GM21423 (cell line): ENCODE results near the gene TCOF1.
"Not testable (repeated sequence)": the region's sequence is repeated elsewhere in the genome, so short reads cannot be mapped to it uniquely, and the experiment has no call there.

Experiments
- ATAC-seq: cut with Tn5 transposase; IDR thresholded peaks from one replicate; pipeline ENCODE4 v1.9.1; 2021; ENCODE audit warnings: mild to moderate bottlenecking, moderate library complexity; ENCODE audit not compliant: unreplicated experiment

The TCOF1 gene

DNA sequence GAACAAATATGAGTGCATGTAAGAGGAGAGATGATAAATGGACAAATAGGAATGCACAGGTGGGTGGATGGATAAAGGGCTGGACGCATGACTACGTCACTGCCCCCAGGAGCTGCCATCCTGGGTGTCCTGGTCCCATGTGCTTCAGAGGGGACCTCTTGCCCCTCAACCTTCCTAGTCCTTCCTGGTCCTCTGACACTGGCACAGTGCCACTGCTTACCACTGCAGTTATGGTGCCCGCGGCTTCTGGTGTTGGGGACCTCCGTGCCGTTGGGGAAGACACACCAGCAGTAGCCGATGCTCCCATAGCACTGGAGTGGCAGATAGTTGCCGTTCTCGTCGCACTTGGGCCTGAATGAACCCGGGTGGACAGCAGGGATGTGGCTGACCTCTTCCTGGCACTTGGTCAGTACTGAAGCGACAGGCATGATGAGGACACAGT, 45.4 kb downstream of the TCOF1 start:
- ATAC-seq: no peak

DNA sequence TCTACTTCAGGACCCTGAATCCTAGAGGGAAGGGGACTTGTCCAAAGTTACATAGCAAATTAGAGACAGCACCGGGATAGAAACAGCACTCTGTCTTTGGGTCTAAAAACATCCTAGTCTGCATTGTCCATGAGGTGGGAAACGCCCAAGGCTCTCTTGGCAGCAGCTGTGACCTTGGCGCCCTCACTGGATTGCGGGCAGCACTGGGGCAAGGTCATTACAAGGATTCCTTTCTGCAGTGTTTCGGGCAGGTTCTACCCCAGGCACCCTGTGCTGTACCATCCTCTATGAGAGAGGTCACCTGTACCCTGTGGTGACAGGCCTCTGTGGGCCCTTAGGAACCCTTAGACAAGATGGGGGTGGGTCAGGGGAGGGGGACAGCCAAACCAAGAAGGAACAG, 46.6 kb downstream of the TCOF1 start:
- no peak for ATAC-seq

DNA sequence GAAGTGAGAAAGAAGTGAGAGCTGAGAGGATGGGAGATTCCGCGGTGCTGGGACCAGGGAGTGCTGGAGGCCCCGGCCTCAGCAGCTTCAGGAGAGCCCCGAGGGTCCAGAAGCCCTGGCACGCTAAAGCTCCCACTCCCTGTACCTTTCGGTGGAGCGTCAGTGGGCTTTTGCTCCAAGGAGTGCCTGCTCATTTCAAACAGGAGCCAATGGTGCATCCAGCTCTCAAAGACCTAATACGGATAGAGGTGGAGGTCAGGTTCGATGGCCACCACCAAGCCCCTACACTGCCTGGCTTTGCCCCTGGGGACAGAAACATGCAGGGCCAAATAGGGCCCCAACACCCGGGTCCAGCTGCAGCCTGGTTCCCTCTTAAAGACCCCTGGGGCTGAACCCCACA, 47.0 kb downstream of the TCOF1 start:
- ATAC-seq: no peak

DNA sequence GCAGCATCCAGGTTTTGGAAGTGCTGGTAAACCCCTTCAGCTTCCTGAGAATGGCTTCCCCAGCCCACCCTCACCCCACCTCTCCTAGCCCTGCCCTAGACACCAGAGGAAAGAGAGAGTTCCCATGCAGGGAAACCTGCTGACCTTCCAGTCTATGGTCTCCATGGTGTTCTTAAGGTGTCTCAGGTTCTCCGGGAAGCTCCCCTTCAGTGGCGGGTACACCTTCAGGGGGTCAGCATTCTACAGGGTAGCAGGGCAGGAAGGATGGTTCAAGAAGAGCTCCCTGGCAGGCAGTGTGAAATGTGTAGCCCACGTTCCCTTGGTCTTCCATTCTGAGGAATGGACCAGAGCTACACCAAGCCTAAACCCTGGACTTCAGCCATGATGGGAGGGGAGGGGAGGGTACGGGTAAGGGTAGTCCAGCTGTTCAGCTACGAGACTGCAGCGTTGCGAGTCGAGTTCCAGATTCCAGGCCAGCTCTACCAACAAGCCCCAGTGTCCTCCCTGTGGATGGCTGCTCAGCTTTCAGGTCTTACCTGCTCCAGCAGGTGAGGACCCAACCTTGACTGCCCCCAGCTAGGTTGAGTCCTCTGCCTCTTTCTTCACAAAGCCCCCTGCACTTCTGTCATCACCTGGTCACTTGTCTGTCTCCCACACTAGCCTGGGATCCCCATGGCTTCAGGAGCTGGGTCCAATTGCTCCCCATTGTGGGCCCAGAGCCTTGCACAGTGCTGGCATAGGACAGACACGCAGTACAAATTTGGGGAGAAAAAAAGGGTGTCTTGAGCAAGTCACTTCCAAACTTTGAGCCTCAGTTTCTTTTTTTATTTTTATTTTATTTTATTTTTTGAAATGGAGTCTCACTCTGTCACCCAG, 47.7 kb downstream of the TCOF1 start:
- ATAC-seq: no peak

DNA sequence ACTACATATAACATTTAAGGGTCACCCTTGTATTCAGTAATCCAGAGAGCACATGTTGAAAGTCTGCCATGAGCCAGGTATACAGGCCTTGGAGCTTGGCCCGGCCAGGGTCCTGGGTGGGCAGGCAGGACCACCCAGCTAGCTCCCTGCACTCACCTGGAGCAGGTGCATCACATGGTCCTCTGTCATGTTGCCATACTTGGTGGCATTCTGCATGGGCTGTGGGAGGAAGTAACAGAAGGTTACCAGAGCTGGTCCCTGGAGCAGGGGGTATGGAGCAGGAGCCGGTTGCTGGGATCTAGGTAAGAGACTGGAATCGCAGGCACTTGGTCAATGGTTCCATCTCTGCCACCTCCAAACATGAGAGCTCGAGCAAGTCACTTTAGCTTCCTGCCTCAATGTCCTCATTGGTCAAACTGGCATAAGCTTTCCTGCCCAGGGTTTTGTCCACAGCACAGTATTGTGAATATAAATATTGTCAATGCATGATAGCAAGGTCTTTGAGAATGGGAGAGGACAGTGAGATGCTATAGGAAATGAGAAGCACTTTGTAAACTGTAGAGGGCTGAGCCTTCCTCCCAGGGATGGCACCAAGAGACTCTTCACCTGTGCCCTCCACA, 48.7 kb downstream of the TCOF1 start:
- no peak for ATAC-seq

DNA sequence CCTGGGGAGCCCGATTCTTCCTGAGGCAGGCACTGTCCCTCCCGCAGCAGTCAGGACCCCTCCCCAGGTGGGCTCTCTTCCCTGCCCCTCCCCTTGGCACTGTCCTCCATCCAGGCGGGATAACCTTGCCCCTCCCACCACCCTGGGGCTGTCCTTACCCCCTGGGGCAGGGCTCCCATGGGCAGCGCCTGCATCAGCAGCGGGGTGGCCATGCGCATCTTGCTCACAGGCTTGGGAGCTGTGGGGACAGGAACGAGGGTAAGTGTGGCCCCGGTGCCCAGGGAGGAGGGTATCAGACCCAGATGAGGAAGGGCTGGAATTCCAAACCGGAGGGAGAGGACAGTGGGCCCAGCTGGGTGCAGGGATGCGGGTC, 49.2 kb downstream of the TCOF1 start:
- no peak for ATAC-seq

DNA sequence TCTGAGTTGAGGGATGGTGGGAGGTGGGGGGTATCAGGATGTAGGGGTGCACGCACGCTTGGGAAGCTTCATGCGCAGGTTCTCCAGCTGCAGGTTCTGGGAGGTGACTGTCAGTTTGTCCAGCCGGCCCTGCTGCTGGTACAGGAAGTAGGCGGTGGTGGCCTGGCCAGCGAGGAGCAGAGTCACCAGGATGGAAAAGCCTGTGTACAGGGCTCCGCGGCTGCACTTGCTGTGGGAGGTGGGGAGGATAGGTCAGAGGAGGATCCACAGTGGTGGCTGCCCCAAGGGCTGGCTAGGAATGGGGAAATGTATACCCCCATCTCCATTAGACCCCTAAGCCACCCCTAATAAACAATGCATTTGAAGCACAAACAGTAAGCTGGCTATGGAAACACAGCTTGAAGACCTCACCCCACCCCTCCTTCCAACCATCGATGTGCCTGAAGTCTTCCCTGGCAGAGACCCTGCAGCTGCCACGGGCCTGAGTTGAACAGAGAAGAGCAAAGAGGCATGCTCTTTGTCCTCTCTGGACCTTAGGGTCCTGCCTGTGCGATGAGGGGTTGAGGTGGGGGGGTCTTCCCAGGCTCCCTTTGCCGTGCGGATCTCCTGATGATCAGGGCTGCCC, 49.7 kb downstream of the TCOF1 start:
- ATAC-seq: no peak

DNA sequence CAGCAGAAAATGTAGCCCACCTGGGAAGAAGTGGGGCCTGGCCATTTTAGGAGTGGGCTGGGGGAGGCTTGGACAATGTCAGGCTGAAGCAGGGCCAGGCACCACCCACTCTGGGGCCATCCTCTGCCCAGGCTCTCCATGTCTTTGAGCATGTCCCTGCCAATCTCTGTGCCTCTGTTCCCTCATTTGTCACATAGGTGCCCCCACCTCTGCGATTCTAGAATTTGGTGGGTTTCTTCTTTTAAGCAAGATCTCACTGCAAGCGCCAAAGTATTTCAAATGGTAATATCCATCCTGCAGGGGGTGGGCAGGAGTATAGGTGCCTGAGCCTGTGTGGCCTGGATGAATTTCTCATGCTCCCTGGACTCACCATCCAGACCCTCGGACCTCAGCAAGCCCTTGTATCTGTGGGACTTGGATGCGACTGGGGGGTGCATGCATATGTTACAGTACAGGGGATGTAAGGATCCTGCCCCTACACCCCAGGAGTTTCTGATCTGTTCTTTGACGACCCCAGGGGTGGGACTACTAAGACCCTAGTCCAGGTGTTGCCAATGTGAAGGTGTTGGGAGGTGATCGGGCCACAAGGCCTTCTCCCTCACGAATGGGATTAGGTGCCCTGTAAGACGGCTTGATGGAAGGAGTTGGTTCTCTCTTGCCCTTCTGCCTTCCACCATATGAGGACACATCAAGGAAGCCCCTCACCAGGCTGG, 50.9 kb downstream of the TCOF1 start:
- no peak for ATAC-seq

DNA sequence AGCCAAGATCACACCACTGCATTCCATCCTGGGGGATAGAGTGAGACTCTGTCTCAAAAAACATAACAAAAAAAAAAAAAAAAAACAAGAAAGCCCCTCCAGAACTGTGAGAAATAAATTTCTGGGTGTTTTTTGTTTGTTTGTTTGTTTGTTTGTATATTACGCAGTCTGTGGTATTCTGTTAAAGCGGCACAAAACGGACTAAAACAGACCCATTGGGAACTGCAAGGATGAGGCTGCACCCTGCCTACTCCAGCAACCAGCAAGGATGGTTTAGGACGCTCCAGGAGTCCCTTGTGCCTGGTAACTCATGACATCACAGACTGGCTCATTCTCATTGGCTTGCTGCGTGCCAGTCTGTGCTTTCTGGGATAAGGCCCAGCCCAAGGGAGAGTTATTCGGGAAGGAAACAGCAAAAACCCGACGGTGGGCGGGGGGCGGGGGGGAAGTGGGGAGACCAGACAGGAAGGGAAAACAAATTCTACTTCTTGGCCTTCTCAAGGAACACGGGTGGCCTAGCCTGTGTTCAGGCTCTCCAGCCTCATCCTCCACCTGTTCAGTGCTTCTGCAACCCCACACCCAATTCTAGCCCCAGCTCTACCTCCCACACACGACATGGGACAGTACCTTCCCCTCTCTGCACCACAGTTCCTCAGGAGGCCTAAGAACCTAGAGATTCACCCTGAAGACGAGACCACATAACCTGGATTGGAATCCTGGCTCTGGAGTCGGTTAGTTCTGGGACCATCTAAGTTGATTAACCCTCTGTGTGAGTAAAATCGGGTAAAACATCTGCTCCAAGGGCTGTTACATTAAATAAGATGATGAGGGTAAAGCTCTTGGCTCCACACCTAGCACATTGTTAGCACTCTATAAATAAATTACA, 52.4 kb downstream of the TCOF1 start:
- peak; percentile 25 for ATAC-seq

DNA sequence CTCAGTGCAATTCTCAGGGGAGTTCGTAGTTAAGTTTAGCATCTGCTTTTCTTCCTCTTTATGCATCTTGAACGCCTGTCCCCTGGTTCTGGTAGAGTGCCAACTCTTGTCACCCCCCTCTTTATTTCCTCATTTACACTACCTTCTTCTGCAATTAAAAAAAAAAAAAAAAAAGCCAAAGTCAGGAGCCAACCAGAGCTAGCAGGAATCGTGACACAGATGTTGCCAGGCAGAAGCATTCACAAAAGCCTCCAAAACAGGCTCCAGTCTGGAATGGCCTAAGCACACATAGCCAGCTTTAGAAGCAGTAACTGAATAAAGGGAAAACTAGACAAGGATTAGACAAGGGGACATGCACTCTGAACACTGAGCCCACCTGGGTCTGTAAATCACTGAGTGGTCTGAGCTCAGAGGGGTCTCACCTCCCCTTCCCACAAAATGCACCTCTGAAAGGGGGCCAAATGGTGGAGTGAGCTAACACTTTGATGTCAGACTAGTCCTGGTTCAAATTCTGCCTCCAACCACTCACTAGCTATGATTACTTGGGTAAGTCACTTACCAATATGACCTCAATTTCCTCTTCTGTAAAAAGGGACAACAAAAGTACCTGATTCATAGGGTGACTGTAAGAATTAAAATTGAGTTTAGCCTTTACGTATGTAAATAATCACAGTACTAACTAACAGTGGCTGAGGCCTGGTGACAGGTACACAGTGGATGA, 53.2 kb downstream of the TCOF1 start:
- ATAC-seq: no peak

DNA sequence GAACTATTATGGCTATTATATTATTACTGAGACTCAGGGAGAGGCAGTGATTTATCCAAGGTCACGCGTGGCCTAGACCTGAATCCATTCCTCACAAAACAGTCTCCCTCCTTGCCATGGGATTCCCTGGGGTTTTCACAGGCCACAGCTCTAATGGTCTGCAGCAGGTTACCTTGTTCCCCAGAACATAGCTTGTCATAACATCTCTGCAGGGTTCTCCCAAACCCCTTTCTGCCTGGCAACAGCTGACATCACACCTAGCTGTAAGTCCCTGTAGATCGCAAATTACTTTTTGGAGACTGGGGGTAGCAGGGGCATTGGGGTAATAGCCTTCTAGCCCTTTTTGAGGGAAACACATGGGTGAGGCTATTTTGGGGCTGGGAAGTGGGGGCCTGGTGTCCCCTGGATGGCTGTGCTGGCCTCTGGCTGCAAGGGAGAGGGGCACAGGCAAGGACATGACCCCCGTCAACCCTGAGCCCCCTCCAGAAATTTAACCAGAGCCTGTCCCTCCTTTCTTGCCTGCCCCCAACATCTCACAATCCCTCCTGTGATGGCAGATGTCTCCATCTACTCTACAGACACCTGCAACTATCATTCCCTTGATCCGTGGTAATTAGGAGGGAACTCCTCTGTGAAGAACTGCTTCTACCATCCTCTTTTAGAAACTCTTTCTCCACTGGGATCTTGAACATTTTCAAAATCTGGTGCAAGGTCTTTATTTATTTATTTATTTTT, 53.9 kb downstream of the TCOF1 start:
- ATAC-seq: peak; percentile 17

DNA sequence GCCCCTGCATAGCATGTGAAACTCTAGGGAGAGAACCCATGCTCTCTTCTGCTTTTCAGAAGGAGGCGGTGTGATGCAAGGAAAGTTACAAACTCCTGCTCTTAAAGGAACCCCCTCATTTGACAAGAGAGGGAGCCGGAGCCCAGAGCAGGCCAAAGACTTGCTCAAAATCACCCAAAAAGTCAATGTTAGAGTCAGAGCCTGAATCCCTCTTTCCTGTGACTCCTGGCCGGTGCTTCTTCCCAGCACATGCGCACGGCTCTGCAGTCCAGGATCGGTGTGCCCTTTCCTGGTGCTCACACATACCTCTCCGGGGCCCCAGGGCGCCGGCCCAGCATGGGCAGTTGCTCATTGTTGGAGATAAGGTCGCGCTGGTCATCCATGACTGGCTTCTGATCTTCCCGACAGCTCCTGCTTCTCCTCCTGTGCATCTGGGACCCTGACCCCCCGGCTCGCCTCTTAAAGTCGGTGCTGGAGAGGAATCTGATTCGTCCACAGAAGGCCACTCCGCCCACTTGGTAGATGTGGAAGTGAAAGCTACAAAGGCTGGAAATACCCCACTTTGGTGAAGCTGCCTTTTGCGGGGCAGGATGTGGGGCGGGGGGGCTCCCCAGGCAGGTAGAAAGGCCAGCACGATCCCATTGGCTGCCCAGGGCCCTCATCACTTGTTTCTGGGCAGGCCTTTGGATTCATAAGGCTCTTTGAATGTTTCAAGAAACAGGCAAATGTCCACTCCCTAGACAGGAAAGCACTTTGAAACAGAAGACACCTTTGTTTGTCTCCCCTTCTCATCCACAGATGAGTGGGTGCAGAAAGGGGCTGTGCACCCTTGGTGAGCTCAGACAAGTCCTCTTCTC, 55.0 kb downstream of the TCOF1 start, which contains the start of gene CD74:
Gene CD74, minus strand, starts transcription at position 592 of the 857 bp plus-strand sequence. Its CDS starts 161 bp downstream, at position 431.
- peak; percentile 81 for ATAC-seq

DNA sequence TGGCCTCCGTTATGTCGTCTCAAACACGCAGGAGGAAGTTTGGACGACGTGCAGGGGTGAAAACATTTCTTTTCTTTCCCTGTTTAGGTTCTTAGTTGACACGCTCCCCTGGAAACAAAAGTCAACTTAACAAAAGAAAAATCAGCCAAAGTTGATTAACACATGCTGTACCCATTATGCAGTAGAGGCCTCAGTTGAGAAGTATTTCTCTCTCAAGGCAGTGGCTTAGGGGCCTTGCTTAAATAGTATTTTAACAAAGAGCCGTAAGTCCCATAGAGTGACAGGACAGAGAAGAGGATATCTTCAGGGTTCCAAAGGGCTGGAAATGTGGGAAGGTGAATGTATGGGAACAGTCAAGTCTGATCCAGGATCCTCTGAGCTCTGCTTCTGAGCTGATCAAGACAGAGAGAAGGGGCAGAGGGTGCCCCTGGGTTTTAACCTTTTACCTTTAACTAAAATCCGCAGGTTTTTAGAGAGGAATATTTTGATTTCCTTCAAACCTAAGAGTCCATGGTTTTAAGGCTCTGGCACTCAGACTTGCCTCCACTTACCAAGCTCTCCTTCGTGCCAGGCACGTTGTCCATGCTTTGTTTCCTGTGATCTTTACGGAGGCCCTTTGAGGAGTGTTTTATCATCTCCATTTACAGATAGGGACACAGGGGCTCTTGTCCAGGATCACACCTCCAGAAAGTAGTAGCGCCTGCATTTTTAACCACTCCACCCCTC, 55.8 kb downstream of the TCOF1 start:
- no peak for ATAC-seq

DNA sequence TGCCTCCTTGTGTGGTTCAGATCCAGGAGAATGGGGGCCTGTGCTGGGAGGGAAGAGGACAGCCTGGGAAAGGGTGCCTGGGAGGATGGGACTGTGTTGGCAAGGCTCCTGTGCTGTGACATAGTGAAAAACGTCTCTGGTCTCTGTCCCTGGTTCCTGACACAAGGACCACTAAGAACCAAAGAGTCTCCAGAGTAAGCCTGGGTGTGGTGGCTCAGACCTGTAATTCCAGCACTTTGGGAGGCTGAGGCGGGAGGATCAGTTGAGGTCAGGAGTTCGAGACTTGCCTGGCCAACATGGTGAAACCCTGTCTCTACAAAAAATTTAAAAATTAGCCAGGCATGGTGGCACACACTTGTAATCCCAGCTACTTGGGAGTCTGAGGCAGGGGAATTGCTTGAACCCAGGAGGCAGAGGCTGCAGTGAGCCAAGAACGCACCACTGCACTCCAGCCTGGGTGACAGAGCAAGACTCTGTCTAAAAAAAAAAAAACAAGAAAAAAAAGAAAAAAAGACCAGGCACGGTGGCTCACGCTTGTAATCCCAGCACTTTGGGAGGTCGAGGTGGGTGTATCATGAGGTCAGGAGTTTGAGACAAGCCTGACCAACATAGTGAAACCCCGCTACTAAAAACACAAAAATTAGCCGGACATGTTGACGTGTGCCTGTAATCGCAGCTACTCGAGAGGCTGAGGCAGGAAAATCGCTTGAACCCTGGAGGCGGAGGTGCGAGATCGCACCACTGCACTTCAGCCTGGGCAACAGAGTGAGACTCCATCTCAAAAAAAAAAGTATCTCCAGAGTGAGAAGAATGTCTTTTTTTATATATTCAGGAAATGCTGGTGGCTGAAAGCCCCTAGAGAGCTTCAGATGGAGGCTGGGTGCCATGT, 56.6 kb downstream of the TCOF1 start:
- ATAC-seq: not testable (repeated sequence)

DNA sequence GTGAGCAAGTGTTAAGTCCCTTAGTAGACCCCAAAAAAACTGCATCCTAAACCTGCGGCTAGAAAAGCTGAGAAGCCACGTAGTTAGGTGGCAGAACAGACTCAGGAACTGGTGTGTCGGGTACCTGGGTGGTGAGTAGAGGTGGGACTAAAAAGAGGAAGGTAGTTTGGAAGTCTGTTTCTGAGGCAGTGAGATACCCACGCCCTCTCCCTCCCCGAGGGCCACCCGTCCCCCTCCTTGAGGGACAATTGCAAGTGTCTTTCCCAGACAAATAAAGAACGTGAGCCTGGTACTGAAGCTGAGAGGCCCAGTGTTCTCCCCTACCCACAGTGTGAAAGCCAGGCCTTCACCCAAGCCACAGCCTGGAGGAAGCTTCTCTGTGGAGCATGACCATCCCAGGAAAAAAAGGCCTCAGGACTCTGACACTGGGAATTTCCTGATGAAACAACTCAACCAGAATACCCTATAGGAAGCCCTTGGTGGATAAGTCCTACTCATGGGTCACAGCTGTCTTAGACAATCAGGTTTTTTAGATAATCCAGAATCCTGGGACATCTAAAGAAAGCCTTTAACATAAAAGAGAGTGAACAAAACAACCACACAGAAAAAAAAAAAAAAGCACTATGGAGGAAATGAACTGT, 62.3 kb downstream of the TCOF1 start:
- ATAC-seq: no peak

DNA sequence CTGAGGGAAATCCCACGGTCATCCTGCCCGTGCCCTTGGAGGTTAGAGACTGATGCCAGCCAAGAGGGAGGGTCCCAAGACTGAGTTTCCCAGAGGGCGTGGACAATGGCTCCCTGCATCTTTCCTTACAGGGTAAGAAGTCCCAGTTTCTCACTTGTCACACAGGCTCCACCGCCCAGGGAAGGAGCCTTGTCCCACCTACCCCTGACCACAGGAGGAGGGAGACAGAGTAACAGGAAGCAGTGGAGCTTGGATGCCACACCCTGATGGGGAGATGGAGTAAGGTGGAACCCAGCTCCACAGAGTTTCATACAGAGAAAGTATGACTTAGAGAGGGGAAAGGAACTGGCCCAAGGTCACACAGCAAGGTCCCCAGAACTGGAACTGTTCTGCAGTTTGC, 64.6 kb downstream of the TCOF1 start:
- ATAC-seq: no peak
